ENCODE measurements around the gene KDM4E. TPM values are rescaled to one million over a fixed set of nuclear protein-coding genes. Genes with fewer than 3 reads are reported as not detected.

The KDM4E gene
- total RNA-seq, 4 donors from 2014 or later = not detected

DNA sequence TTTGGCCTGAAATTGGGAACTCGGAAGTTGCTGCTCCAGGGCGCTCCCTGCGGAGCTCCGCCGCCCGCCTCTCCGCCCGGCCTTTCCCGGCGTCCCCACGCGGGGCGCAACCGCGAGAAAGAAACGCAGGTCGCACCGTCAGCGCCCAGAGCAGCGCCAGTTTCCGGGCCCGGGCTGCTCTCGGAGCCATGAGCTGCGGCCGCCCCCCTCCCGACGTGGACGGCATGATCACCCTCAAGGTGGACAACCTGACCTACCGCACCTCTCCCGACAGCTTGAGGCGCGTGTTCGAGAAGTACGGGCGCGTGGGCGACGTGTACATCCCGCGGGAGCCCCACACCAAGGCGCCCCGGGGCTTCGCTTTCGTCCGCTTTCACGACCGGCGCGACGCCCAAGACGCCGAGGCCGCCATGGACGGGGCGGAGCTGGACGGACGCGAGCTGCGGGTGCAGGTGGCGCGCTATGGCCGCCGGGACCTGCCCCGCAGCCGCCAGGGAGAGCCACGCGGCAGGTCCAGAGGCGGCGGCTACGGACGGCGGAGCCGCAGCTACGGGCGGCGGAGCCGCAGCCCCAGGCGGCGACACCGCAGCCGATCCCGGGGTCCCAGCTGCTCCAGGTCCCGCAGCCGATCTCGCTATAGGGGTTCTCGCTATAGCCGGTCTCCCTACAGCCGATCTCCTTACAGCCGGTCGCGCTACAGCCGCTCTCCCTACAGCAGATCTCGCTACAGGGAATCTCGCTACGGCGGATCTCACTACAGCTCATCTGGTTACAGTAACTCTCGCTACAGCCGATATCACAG lies 42.2 kb downstream of the KDM4E start:
- no peak for TF ChIP-seq CTCF (IDR thresholded peaks at IDR 0.05; ENCODE audit: low read depth)

- TF ChIP-seq CTCF (IDR thresholded peaks at IDR 0.05; ENCODE audit: low read depth) = no peak
These were observed 42.8 kb downstream of the KDM4E start for GRCh38 chr11:95067841-95068219.

- TF ChIP-seq CTCF (IDR thresholded peaks at IDR 0.05; ENCODE audit: low read depth) = no peak
These were observed 43.5 kb downstream of the KDM4E start for GRCh38 chr11:95068549-95068948.

GRCh38 chr11:95070471-95070870 lies 45.4 kb downstream of the KDM4E start:
- no peak for TF ChIP-seq CTCF (IDR thresholded peaks at IDR 0.05; ENCODE audit: low read depth)

- TF ChIP-seq CTCF (IDR thresholded peaks at IDR 0.05; ENCODE audit: low read depth) = no peak
These were observed 47.9 kb downstream of the KDM4E start for GRCh38 chr11:95072948-95073347.

DNA sequence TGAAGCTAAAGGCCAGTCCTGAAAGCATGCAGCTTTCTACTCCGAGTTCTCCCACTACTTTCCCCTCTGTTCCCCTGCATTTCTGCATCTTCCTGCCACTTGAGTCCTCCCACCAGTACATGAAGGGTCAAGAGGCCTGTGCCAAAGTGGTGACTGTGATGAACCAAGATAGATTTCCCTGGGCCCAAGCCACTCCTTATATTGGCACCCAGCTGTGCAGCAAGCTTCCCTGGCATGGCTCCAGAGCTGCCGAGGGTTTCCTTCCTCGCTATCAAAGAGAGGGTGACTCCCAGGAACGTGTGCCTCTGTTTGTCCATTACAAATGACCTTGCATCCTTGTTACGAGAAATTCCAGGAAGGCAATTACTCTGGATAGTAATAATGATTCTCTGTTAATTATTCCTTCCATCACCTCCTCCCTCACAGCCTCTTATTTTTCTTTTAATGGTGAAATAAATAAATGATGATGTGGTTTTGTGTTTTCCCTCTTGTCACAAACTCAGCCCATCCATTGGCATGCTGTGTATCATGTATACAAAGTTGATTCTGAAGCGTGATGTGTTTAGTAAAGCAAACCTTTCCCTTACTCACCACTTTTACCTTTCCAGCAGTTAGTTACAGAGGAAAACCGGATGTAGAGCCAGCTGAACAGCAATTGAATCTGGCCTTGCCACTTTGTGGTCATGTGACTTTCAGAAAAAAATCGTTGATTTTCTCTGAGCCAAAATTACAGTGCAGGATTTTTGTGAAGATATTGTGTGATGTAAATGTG lies 49.9 kb downstream of the KDM4E start:
- no peak for TF ChIP-seq CTCF (IDR thresholded peaks at IDR 0.05; ENCODE audit: low read depth)

GRCh38 chr11:95076416-95076815 lies 51.4 kb downstream of the KDM4E start:
- TF ChIP-seq CTCF (IDR thresholded peaks at IDR 0.05; ENCODE audit: low read depth) = no peak

Data from subcutaneous adipose tissue (tissue), 4 donors.